ENCODE results near the gene MAP4. TPM values are rescaled to one million over a fixed set of nuclear protein-coding genes. Genes with fewer than 3 reads are reported as not detected.

Gene MAP4
- total and polyA plus RNA-seq, 3 experiments from 2014 or later, result 55.7 to 117 (median 114) TPM

GRCh38 chr3:48026098-48026497, 9.9 kb upstream of the MAP4 start:
- Mint-ChIP-seq H3K4me1 (peaks cover 14 to 41% (median 38%) of the 10 kb centered on the region in 3 donors), H3K9me3 (no peaks in the 10 kb centered on the region), H3K27ac (no peak overlapping the region), H3K4me3 (no peak overlapping the region), H3K36me3 (peaks cover 0 to 2% (median 0%) of the 10 kb centered on the region in 3 donors), H3K27me3 (no peaks in the 10 kb centered on the region)
- no peaks in the 10 kb centered on the region for H3K36me3 ChIP-seq (ENCODE audit: insufficient read depth, low read length)
- POLR2A ChIA-PET, result no interaction called here
- no peak for DNase-seq
- CTCF ChIA-PET, result interaction anchor here (0.9 kb wide), 1 partner anchor 10 kb away, joined by 3 read pairs; the partner anchor contains the start of gene MAP4
- H3K27ac ChIP-seq (ENCODE audit: low read depth, low read length), result no peak overlapping the region
- H3K4me3 ChIP-seq (ENCODE audit: low read length), result no peak overlapping the region
- no peaks in the 10 kb centered on the region for H3K27me3 ChIP-seq (ENCODE audit: insufficient read depth, low read length, poor library complexity, severe bottlenecking)
- no peaks in the 10 kb centered on the region for H3K9me3 ChIP-seq (ENCODE audit: low read length)
- H3K4me1 ChIP-seq (ENCODE audit: insufficient read depth, low read length), result no peaks in the 10 kb centered on the region

DNA sequence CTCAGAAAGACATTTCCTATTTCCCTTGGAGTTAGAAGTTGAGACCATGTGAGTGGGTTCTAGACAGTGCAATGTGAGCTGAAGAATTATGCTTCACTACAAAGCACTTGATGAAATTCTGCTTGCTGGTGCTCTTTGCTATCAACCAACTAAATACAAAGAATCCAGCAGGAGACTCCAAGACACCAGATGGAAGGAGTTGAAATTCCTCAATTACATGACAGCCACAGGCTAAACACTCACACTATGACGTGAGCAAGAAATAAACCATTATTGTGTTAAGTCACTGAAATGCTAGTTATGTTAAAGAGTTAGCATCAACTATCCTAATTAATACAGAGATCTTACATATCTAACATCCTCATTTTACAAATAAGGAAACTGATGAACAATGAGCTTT, 8.2 kb upstream of the MAP4 start:
- Histone ChIP-seq H3K4me3 (ENCODE audit: low read length) (no peak overlapping the region), H3K9me3 (ENCODE audit: low read length) (no peaks in the 10 kb centered on the region), H3K27me3 (ENCODE audit: insufficient read depth, low read length, poor library complexity, severe bottlenecking) (no peaks in the 10 kb centered on the region), H3K36me3 (ENCODE audit: insufficient read depth, low read length) (no peaks in the 10 kb centered on the region), H3K4me1 (ENCODE audit: insufficient read depth, low read length) (no peaks in the 10 kb centered on the region), H3K27ac (ENCODE audit: low read depth, low read length) (no peak overlapping the region)
- Mint-ChIP-seq H3K27ac (no peak overlapping the region), H3K4me1 (peaks cover 17 to 47% (median 38%) of the 10 kb centered on the region in 3 donors), H3K9me3 (no peaks in the 10 kb centered on the region), H3K27me3 (no peaks in the 10 kb centered on the region), H3K4me3 (no peak overlapping the region), H3K36me3 (peaks cover 0 to 6% (median 4%) of the 10 kb centered on the region in 3 donors)
- POLR2A ChIA-PET, result no interaction called here
- no peak for DNase-seq
- CTCF ChIA-PET, result no interaction called here

DNA sequence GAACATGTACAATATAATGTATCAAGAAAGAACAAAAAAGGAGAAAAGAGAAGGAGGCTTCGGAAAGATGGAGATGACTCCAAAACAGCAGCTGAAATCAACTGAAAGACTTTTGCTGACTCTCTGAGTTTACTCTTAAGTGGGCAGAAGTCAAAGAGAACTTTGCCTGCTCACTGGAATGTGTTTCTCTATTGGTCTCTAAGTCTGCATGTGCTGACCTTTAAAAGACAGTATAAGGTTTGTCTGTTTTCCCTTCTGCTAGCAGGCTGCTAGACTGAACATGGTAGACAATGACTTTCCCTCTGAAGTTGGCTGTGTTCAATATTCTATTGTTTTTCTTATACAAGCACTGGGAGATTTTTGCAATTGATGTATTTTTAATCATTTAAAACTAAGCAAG, 7.2 kb upstream of the MAP4 start:
- CTCF ChIA-PET, result no interaction called here
- Mint-ChIP-seq H3K27me3 (no peaks in the 10 kb centered on the region), H3K4me3 (no peak overlapping the region), H3K4me1 (peaks cover 17 to 52% (median 43%) of the 10 kb centered on the region in 3 donors), H3K36me3 (peaks cover 0 to 6% (median 4%) of the 10 kb centered on the region in 3 donors), H3K27ac (peak overlapping the region in 1 of 8 donors; percentile 1), H3K9me3 (no peaks in the 10 kb centered on the region)
- POLR2A ChIA-PET, result no interaction called here
- no peaks in the 10 kb centered on the region for H3K4me1 ChIP-seq (ENCODE audit: insufficient read depth, low read length)
- H3K4me3 ChIP-seq (ENCODE audit: low read length), result no peak overlapping the region
- no peak for DNase-seq
- no peaks in the 10 kb centered on the region for H3K27me3 ChIP-seq (ENCODE audit: insufficient read depth, low read length, poor library complexity, severe bottlenecking)
- no peaks in the 10 kb centered on the region for H3K9me3 ChIP-seq (ENCODE audit: low read length)
- H3K27ac ChIP-seq (ENCODE audit: low read depth, low read length), result no peak overlapping the region
- no peaks in the 10 kb centered on the region for H3K36me3 ChIP-seq (ENCODE audit: insufficient read depth, low read length)

DNA sequence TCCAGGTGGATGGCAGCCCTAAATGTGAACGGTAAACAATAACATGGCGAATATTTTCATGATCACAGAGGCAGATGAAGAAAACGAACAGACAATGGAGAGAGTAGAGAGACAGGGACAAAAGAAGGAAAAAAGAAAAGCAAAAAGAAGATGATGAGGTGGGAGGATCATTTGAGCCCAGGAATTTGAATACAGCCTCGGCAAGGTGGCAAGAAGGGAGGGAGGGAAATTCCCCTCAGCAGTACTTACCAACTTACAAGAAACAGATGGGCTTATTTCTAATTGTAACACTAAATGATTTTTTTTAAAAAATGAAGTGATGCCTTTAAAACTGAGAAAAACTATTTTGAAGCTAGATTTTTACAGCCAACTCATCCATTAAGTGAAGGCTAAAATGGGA, 6.0 kb upstream of the MAP4 start:
- Mint-ChIP-seq H3K4me1 (peaks cover 21 to 50% (median 45%) of the 10 kb centered on the region in 3 donors), H3K27ac (peak overlapping the region in 2 of 8 donors; percentile 13 to 71), H3K36me3 (peaks cover 0 to 7% (median 4%) of the 10 kb centered on the region in 3 donors), H3K9me3 (no peaks in the 10 kb centered on the region), H3K4me3 (no peak overlapping the region), H3K27me3 (no peaks in the 10 kb centered on the region)
- Histone ChIP-seq H3K27ac (ENCODE audit: low read depth, low read length) (no peak overlapping the region), H3K27me3 (ENCODE audit: insufficient read depth, low read length, poor library complexity, severe bottlenecking) (no peaks in the 10 kb centered on the region), H3K4me1 (ENCODE audit: insufficient read depth, low read length) (peaks cover under 1% of the 10 kb centered on the region), H3K4me3 (ENCODE audit: low read length) (no peak overlapping the region), H3K9me3 (ENCODE audit: low read length) (no peaks in the 10 kb centered on the region), H3K36me3 (ENCODE audit: insufficient read depth, low read length) (no peaks in the 10 kb centered on the region)
- POLR2A ChIA-PET, result no interaction called here
- no peak for DNase-seq
- CTCF ChIA-PET, result no interaction called here

DNA sequence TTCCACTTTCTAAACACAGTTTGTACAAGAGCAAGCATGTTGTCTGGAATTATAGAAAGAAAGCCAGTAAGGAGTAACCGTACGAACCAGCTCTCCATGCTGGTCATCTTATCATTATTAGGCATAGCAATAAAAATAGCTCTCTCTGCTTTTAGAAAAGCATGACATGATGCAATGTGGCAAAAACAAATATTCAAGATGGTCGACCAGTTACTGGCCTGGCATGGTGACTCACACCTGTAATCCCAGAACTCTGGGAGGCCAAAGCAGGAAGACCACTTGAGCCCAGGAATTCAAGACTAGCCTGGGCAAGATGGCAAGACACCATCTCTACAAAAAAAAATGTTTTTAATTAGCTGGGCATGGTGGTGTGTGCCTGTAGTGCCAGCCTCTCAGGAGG, 2.6 kb upstream of the MAP4 start:
- Histone ChIP-seq H3K4me1 (ENCODE audit: insufficient read depth, low read length) (peaks cover 17% of the 10 kb centered on the region), H3K4me3 (ENCODE audit: low read length) (no peak overlapping the region), H3K27ac (ENCODE audit: low read depth, low read length) (no peak overlapping the region), H3K27me3 (ENCODE audit: insufficient read depth, low read length, poor library complexity, severe bottlenecking) (no peaks in the 10 kb centered on the region), H3K9me3 (ENCODE audit: low read length) (no peaks in the 10 kb centered on the region), H3K36me3 (ENCODE audit: insufficient read depth, low read length) (no peaks in the 10 kb centered on the region)
- Mint-ChIP-seq H3K9me3 (no peaks in the 10 kb centered on the region), H3K4me3 (no peak overlapping the region), H3K4me1 (peaks cover 37 to 65% (median 64%) of the 10 kb centered on the region in 3 donors), H3K27me3 (no peaks in the 10 kb centered on the region), H3K27ac (peak overlapping the region in 1 of 8 donors; percentile 66), H3K36me3 (peaks cover 0 to 7% (median 5%) of the 10 kb centered on the region in 3 donors)
- CTCF ChIA-PET, result no interaction called here
- DNase-seq, result no peak
- POLR2A ChIA-PET, result no interaction called here

DNA sequence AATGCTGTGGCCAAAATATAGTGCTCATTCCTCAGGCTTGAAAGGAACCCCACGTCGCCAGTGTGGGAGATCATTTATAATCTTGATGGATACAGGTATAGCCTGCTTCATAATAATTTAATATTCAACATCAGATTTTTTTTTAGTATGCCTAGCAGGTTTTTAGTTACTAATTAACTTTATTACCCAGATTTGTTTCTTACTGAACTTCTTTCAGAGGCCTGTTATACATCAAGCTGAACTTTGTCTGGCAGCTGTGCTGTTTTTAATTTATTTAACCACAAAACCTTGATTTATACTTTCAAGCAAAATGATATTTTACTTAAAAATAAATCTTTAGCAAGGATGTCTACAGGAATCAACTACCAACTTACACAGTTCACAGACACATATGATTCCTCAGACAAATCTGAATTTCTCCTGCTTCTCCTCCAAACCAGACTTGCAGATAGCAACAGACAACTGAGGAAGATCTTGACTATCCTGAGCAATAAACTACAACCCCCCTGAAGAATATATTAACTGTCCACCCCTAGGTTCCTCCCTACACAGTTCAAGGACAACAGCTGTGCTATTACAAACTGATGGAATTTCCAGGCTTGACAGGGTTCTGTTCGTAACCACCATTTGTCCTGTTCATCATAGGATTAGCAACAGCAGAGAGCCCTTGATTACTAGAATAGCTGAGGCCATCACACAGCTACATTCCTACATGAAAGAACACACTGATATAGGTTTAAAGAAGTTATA, 610 bp downstream of the MAP4 start:
- Mint-ChIP-seq H3K27ac (peak overlapping the region in 5 of 8 donors; percentile 5 to 83 (median 72)), H3K4me3 (no peak overlapping the region), H3K36me3 (peaks cover 0 to 7% (median 7%) of the 10 kb centered on the region in 3 donors), H3K4me1 (peaks cover 36 to 73% (median 68%) of the 10 kb centered on the region in 3 donors), H3K27me3 (no peaks in the 10 kb centered on the region), H3K9me3 (no peaks in the 10 kb centered on the region)
- Histone ChIP-seq H3K27ac (ENCODE audit: low read depth, low read length) (no peak overlapping the region), H3K27me3 (ENCODE audit: insufficient read depth, low read length, poor library complexity, severe bottlenecking) (no peaks in the 10 kb centered on the region), H3K36me3 (ENCODE audit: insufficient read depth, low read length) (no peaks in the 10 kb centered on the region), H3K4me3 (ENCODE audit: low read length) (no peak overlapping the region), H3K4me1 (ENCODE audit: insufficient read depth, low read length) (peaks cover 19% of the 10 kb centered on the region), H3K9me3 (ENCODE audit: low read length) (no peaks in the 10 kb centered on the region)
- DNase-seq, result no peak
- ChIA-PET CTCF (interaction anchor here (0.8 kb wide), 1 partner anchor 10 kb away, joined by 3 read pairs; no protein-coding TSS in a partner anchor), POLR2A (no interaction called here)

DNA sequence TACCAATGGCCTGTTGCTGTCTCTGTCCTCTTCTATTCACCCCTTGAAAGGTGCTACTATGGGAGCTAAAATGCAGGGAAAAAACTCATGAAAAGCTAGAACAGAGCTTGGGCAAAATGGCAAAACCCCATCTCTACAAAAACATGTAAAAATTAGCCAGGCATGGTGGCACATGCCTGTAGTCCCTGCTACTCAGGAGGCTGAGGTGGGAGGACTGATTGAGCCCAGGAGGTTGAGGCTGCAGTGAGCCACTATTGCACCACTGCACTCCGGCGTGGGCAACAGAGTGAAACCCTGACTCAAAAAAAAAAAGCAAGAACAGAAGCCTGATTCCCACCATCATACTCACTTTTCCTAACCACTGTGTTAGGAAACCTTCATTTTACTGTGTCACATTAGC, 1.9 kb downstream of the MAP4 start:
- ChIA-PET POLR2A (no interaction called here), CTCF (interaction anchor here (1.0 to 1.4 kb wide), 3 partner anchors 24 to 137 kb away, joined by 3 to 4 read pairs (median 3); no protein-coding TSS in a partner anchor)
- Histone ChIP-seq H3K27ac (ENCODE audit: low read depth, low read length) (no peak overlapping the region), H3K36me3 (ENCODE audit: insufficient read depth, low read length) (no peaks in the 10 kb centered on the region), H3K9me3 (ENCODE audit: low read length) (no peaks in the 10 kb centered on the region), H3K27me3 (ENCODE audit: insufficient read depth, low read length, poor library complexity, severe bottlenecking) (no peaks in the 10 kb centered on the region), H3K4me3 (ENCODE audit: low read length) (no peak overlapping the region), H3K4me1 (ENCODE audit: insufficient read depth, low read length) (peaks cover 19% of the 10 kb centered on the region)
- Mint-ChIP-seq H3K9me3 (no peaks in the 10 kb centered on the region), H3K36me3 (peaks cover 0 to 4% (median 3%) of the 10 kb centered on the region in 3 donors), H3K27me3 (no peaks in the 10 kb centered on the region), H3K4me3 (no peak overlapping the region), H3K4me1 (peaks cover 34 to 68% (median 67%) of the 10 kb centered on the region in 3 donors), H3K27ac (peak overlapping the region in 4 of 8 donors; percentile 17 to 87 (median 62))
- no peak for DNase-seq

DNA sequence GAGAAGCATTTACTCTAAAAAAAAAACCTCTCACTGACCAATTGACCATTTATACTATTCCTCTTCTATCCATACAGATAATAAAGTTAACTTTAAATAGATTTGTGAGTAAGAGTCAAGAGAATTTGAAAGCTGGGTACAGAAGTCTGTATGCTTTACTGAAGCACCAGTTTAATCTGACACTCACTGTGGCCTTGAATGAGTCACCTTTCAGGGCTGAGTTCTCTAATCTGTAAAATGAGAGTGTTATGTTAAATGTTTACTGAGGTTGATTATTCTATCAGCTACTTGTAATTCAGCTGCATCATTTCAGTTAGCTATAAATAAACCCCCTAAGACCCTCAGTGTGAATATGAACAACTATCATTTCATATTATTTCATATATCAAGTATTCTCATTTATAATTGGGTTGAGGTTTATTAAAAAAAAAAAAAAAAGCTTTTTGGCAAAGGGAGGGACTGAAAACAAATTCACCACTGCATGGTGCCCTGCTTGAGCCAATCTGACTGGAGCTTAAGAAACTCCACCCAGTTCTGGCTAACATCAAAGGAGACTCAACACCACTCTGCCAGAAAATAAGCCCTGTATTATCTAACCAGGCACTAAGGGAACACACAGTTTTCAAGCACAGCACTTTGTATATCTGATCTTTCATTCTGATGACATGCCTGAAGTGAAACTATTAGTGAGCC, 2.8 kb downstream of the MAP4 start:
- no peaks in the 10 kb centered on the region for H3K27me3 Mint-ChIP-seq
- ChIA-PET POLR2A (no interaction called here), CTCF (interaction anchor here (0.9 to 1.4 kb wide), 4 partner anchors 9 to 138 kb away, joined by 3 to 4 read pairs (median 3); no protein-coding TSS in a partner anchor)
- H3K9me3 Mint-ChIP-seq, result no peaks in the 10 kb centered on the region
- peaks cover 34 to 63% (median 62%) of the 10 kb centered on the region in 3 donors for H3K4me1 Mint-ChIP-seq
- Histone ChIP-seq H3K4me3 (ENCODE audit: low read length) (no peak overlapping the region), H3K4me1 (ENCODE audit: insufficient read depth, low read length) (peaks cover 19% of the 10 kb centered on the region), H3K27ac (ENCODE audit: low read depth, low read length) (no peak overlapping the region), H3K27me3 (ENCODE audit: insufficient read depth, low read length, poor library complexity, severe bottlenecking) (no peaks in the 10 kb centered on the region), H3K36me3 (ENCODE audit: insufficient read depth, low read length) (no peaks in the 10 kb centered on the region), H3K9me3 (ENCODE audit: low read length) (no peaks in the 10 kb centered on the region)
- H3K27ac Mint-ChIP-seq, result peak overlapping the region in 7 of 8 donors; percentile 2 to 79 (median 43)
- no peak for DNase-seq
- H3K36me3 Mint-ChIP-seq, result peaks cover 0 to 4% (median 3%) of the 10 kb centered on the region in 3 donors
- peak overlapping the region in 1 of 7 donors; percentile 19 for H3K4me3 Mint-ChIP-seq

All from CD8-positive, alpha-beta memory T cell (primary cell).